ENCODE measurements around the gene BHLHE41.

The BHLHE41 gene

DNA sequence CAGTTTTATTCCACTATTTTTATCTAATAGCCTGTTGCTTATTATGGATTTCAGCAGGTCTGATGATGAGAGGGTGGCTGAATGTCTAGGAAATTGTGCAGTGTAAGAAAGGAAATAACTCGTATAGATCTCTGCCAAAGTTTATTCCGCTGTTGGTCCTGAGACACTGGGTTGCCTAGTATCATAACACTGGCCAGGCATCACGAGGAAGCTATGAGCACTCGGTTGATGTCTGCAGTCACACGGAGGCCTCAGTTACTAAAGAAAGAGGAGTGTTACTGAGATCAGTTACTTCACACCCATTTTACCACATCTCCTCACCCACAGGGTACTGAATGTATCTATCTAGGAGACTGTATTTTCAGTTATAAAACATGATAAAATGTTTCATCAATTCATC, 21.9 kb downstream of the BHLHE41 start:
- H3K4me1 ChIP-seq (ENCODE audit: insufficient read depth, low read length, poor library complexity, severe bottlenecking): no peaks in the 10 kb centered on the region

GRCh38 chr12:26101763-26102162, 23.1 kb downstream of the BHLHE41 start:
- Histone ChIP-seq H3F3A (ENCODE audit: low read depth) (no peaks in the 10 kb centered on the region), H3K9ac (ENCODE audit: low read depth, low read length, poor library complexity, severe bottlenecking) (no peak overlapping the region), H3K36me3 (ENCODE audit: insufficient read depth, low read length) (no peaks in the 10 kb centered on the region), H3K4me1 (ENCODE audit: insufficient read depth, low read length, poor library complexity, severe bottlenecking) (no peaks in the 10 kb centered on the region), H3K4me2 (ENCODE audit: low read depth, low read length, poor library complexity, severe bottlenecking) (no peak overlapping the region), H2AFZ (ENCODE audit: low read length) (no peak overlapping the region), H4K20me1 (ENCODE audit: insufficient read depth, low read length, poor library complexity, severe bottlenecking) (no peaks in the 10 kb centered on the region), H3K79me2 (ENCODE audit: insufficient read depth, low read length) (no peaks in the 10 kb centered on the region), H3K9me2 (replicated peaks; ENCODE audit: low read depth, low read length) (no peaks in the 10 kb centered on the region), H3K4me3 (ENCODE audit: low read length, poor library complexity, severe bottlenecking) (no peak overlapping the region), H3K27me3 (ENCODE audit: insufficient read depth, low read length, poor library complexity, severe bottlenecking) (no peaks in the 10 kb centered on the region), H3K9me3 (ENCODE audit: insufficient read depth, low read depth, low read length) (no peaks in the 10 kb centered on the region)
- no peak for TF ChIP-seq EZH2phosphoT487 (IDR thresholded peaks at IDR 0.05; ENCODE audit: borderline replicate concordance)

More for the DNA sequence above, 21.9 kb downstream of the BHLHE41 start:
- no peaks in the 10 kb centered on the region for H3F3A ChIP-seq (ENCODE audit: low read depth)
- H3K4me3 ChIP-seq (ENCODE audit: low read length, poor library complexity, severe bottlenecking): no peak overlapping the region
- H3K9me3 ChIP-seq (ENCODE audit: insufficient read depth, low read depth, low read length): no peaks in the 10 kb centered on the region
- no peak overlapping the region for H2AFZ ChIP-seq (ENCODE audit: low read length)
- no peak for TF ChIP-seq CTCF (conservative IDR thresholded peaks at IDR 0.05; ENCODE audit: low read length)
- TF ChIP-seq EZH2phosphoT487 (IDR thresholded peaks at IDR 0.05; ENCODE audit: borderline replicate concordance): no peak
- no peaks in the 10 kb centered on the region for H3K36me3 ChIP-seq (ENCODE audit: insufficient read depth, low read length)
- no peak overlapping the region for H3K4me2 ChIP-seq (ENCODE audit: low read depth, low read length, poor library complexity, severe bottlenecking)
- H3K27me3 ChIP-seq (ENCODE audit: insufficient read depth, low read length, poor library complexity, severe bottlenecking): no peaks in the 10 kb centered on the region
- no peaks in the 10 kb centered on the region for H3K9me2 ChIP-seq (replicated peaks; ENCODE audit: low read depth, low read length)
- H3K9ac ChIP-seq (ENCODE audit: low read depth, low read length, poor library complexity, severe bottlenecking): no peak overlapping the region
- H4K20me1 ChIP-seq (ENCODE audit: insufficient read depth, low read length, poor library complexity, severe bottlenecking): no peaks in the 10 kb centered on the region
- no peaks in the 10 kb centered on the region for H3K79me2 ChIP-seq (ENCODE audit: insufficient read depth, low read length)

GRCh38 chr12:26101350-26101734, 23.5 kb downstream of the BHLHE41 start:
- H3K4me2 ChIP-seq (ENCODE audit: low read depth, low read length, poor library complexity, severe bottlenecking): no peak overlapping the region
- H3K9ac ChIP-seq (ENCODE audit: low read depth, low read length, poor library complexity, severe bottlenecking): no peak overlapping the region
- TF ChIP-seq CTCF (conservative IDR thresholded peaks at IDR 0.05; ENCODE audit: low read length) (no peak), EZH2phosphoT487 (IDR thresholded peaks at IDR 0.05; ENCODE audit: borderline replicate concordance) (no peak)
- H3F3A ChIP-seq (ENCODE audit: low read depth): no peaks in the 10 kb centered on the region
- no peaks in the 10 kb centered on the region for H3K9me2 ChIP-seq (replicated peaks; ENCODE audit: low read depth, low read length)
- no peak overlapping the region for H3K4me3 ChIP-seq (ENCODE audit: low read length, poor library complexity, severe bottlenecking)
- H3K27me3 ChIP-seq (ENCODE audit: insufficient read depth, low read length, poor library complexity, severe bottlenecking): no peaks in the 10 kb centered on the region
- no peaks in the 10 kb centered on the region for H3K9me3 ChIP-seq (ENCODE audit: insufficient read depth, low read depth, low read length)
- no peaks in the 10 kb centered on the region for H3K4me1 ChIP-seq (ENCODE audit: insufficient read depth, low read length, poor library complexity, severe bottlenecking)
- no peaks in the 10 kb centered on the region for H3K79me2 ChIP-seq (ENCODE audit: insufficient read depth, low read length)
- no peak overlapping the region for H2AFZ ChIP-seq (ENCODE audit: low read length)
- H4K20me1 ChIP-seq (ENCODE audit: insufficient read depth, low read length, poor library complexity, severe bottlenecking): no peaks in the 10 kb centered on the region
- H3K36me3 ChIP-seq (ENCODE audit: insufficient read depth, low read length): no peaks in the 10 kb centered on the region

- Histone ChIP-seq H3K36me3 (ENCODE audit: insufficient read depth, low read length) (no peaks in the 10 kb centered on the region), H3K79me2 (ENCODE audit: insufficient read depth, low read length) (no peaks in the 10 kb centered on the region), H3K4me2 (ENCODE audit: low read depth, low read length, poor library complexity, severe bottlenecking) (no peak overlapping the region), H4K20me1 (ENCODE audit: insufficient read depth, low read length, poor library complexity, severe bottlenecking) (no peaks in the 10 kb centered on the region), H3K4me3 (ENCODE audit: low read length, poor library complexity, severe bottlenecking) (no peak overlapping the region), H3K4me1 (ENCODE audit: insufficient read depth, low read length, poor library complexity, severe bottlenecking) (no peaks in the 10 kb centered on the region), H3K9ac (ENCODE audit: low read depth, low read length, poor library complexity, severe bottlenecking) (no peak overlapping the region), H3K9me2 (replicated peaks; ENCODE audit: low read depth, low read length) (no peaks in the 10 kb centered on the region), H3K27me3 (ENCODE audit: insufficient read depth, low read length, poor library complexity, severe bottlenecking) (no peaks in the 10 kb centered on the region), H3F3A (ENCODE audit: low read depth) (no peaks in the 10 kb centered on the region), H2AFZ (ENCODE audit: low read length) (no peak overlapping the region), H3K9me3 (ENCODE audit: insufficient read depth, low read depth, low read length) (no peaks in the 10 kb centered on the region)
- TF ChIP-seq EZH2phosphoT487 (IDR thresholded peaks at IDR 0.05; ENCODE audit: borderline replicate concordance): no peak
- TF ChIP-seq CTCF (conservative IDR thresholded peaks at IDR 0.05; ENCODE audit: low read length): no peak
Measured at GRCh38 chr12:26100666-26101349, 24.0 kb downstream of the BHLHE41 start.

Data from Loucy (cell line).